Type B pancreatic cell (in vitro differentiated cells): ENCODE data around the gene KCNE5. TPM values are rescaled to one million over a fixed set of nuclear protein-coding genes. Genes with fewer than 3 reads are reported as not detected.
A peak's percentile ranks its signal among the peaks of the same experiment; 100 is the strongest.

Experiments
- DNase-seq: peaks from one replicate; pipeline ENCODE4 v3.0.0; 2021; ENCODE audit warnings: mixed read lengths; ENCODE audit not compliant: unreplicated experiment; ENCODE audit errors: extremely low spot score
- H3K27ac Mint-ChIP-seq: 2 replicates; pipeline ENCODE4 v1.8.0; 2021; ENCODE audit warnings: mild to moderate bottlenecking, mixed read lengths
- H3K27me3 Mint-ChIP-seq: 2 replicates; pipeline ENCODE4 v1.8.0; 2021; ENCODE audit warnings: mixed read lengths
- H3K36me3 Mint-ChIP-seq: 2 replicates; pipeline ENCODE4 v1.8.0; 2021; ENCODE audit warnings: mixed read lengths
- H3K4me1 Mint-ChIP-seq: one replicate; pipeline ENCODE4 v1.8.0; 2021; ENCODE audit warnings: mixed read lengths; ENCODE audit not compliant: unreplicated experiment
- H3K4me3 Mint-ChIP-seq: 2 replicates; pipeline ENCODE4 v1.8.0; 2021; ENCODE audit warnings: mild to moderate bottlenecking, mixed read lengths
- H3K9me3 Mint-ChIP-seq: 2 replicates; pipeline ENCODE4 v1.8.0; 2021; ENCODE audit warnings: mixed read lengths
- CTCF ChIP-seq: fragments of 200-600 bp; sonication (generic); conservative IDR thresholded peaks from 2 replicates; pipeline ENCODE4 v1.5.0; 2021; ENCODE audit warnings: antibody characterized with exemption, mild to moderate bottlenecking
- total RNA-seq: library from RNA; stranded (reverse); gene quantifications from 2 replicates; pipeline ENCODE4 v1.2.1, GENCODE V29; 2021; ENCODE audit warnings: low replicate concordance

The KCNE5 gene
- total RNA-seq, 1 donor from 2014 or later = 1.7 TPM

DNA sequence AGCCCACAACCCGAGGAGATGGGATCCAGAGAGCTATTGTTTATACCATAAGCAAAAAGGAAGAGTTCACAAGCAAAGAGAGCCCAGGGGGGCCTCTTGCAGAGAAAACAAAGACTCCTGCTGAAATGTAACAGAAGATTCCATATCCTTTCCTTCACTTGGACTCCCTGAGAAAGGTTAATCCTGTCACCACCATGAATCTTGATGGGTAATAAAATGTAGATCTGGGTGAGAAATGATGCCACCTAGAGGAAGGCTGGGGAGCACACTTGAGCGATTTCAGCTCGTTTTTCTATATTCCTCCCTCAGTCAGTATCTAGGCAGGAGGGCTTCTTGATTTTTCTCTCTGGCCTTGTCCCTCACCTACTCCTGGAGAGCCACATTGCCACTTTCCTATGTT is 10.2 kb upstream of the KCNE5 start:
- H3K27me3 Mint-ChIP-seq = no peaks in the 10 kb centered on the region
- H3K4me3 Mint-ChIP-seq = no peak overlapping the region
- TF ChIP-seq CTCF = peak; percentile 75
- H3K4me1 Mint-ChIP-seq = peaks cover 7% of the 10 kb centered on the region
- no peak overlapping the region for H3K27ac Mint-ChIP-seq
- no peak for DNase-seq
- H3K9me3 Mint-ChIP-seq = no peaks in the 10 kb centered on the region
- peaks cover 9% of the 10 kb centered on the region for H3K36me3 Mint-ChIP-seq

GRCh38 chrX:109632906-109633504 is 8.0 kb upstream of the KCNE5 start:
- peak; percentile 89 for TF ChIP-seq CTCF
- Mint-ChIP-seq H3K9me3 (no peaks in the 10 kb centered on the region), H3K36me3 (peaks cover under 1% of the 10 kb centered on the region), H3K4me1 (peaks cover 7% of the 10 kb centered on the region), H3K27me3 (no peaks in the 10 kb centered on the region), H3K27ac (no peak overlapping the region), H3K4me3 (no peak overlapping the region)
- no peak for DNase-seq

GRCh38 chrX:109629310-109629709 is 4.3 kb upstream of the KCNE5 start:
- H3K27me3 Mint-ChIP-seq = peaks cover 2% of the 10 kb centered on the region
- DNase-seq = no peak
- peaks cover under 1% of the 10 kb centered on the region for H3K4me1 Mint-ChIP-seq
- H3K27ac Mint-ChIP-seq = no peak overlapping the region
- no peak overlapping the region for H3K4me3 Mint-ChIP-seq
- TF ChIP-seq CTCF = no peak
- peaks cover 4% of the 10 kb centered on the region for H3K36me3 Mint-ChIP-seq
- peaks cover 5% of the 10 kb centered on the region for H3K9me3 Mint-ChIP-seq

DNA sequence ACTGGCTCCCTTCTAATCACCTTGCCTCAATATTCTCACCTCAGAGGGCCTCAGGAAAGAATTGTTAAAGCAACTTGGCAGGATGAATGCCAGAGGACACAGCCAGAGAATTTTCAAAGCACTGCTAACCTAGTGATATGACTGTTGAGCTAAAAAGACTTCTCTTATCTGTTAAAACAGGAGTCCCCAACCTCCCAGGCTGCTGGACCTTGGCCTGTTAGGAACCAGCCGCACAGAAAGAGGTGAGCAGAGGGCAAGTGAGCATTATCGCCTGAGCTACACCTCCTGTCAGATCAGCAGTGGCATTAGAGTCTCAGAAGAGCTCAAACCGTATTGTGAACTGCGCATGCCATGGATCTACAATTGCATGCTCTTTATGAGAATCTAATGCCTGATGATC is 1.7 kb upstream of the KCNE5 start:
- H3K27ac Mint-ChIP-seq = no peak overlapping the region
- peaks cover 12% of the 10 kb centered on the region for H3K27me3 Mint-ChIP-seq
- H3K9me3 Mint-ChIP-seq = peaks cover 5% of the 10 kb centered on the region
- peaks cover 10% of the 10 kb centered on the region for H3K4me1 Mint-ChIP-seq
- no peak overlapping the region for H3K4me3 Mint-ChIP-seq
- TF ChIP-seq CTCF = no peak
- DNase-seq = no peak
- H3K36me3 Mint-ChIP-seq = peaks cover 4% of the 10 kb centered on the region

- no peak for TF ChIP-seq CTCF
- Mint-ChIP-seq H3K27me3 (peaks cover 12% of the 10 kb centered on the region), H3K9me3 (peaks cover 5% of the 10 kb centered on the region), H3K36me3 (peaks cover 4% of the 10 kb centered on the region), H3K4me3 (peak overlapping the region; percentile 64), H3K4me1 (peaks cover 21% of the 10 kb centered on the region), H3K27ac (no peak overlapping the region)
- no peak for DNase-seq
These were observed 975 bp downstream of the KCNE5 start for GRCh38 chrX:109623997-109624396.

- Mint-ChIP-seq H3K4me3 (no peak overlapping the region), H3K27ac (no peak overlapping the region), H3K27me3 (peaks cover 12% of the 10 kb centered on the region), H3K36me3 (no peaks in the 10 kb centered on the region), H3K9me3 (no peaks in the 10 kb centered on the region), H3K4me1 (peaks cover 21% of the 10 kb centered on the region)
- no peak for DNase-seq
- TF ChIP-seq CTCF = no peak
These were observed 2.7 kb downstream of the KCNE5 start for GRCh38 chrX:109622270-109622669.
